Measurements from ENCODE around the gene MCF2L2. TPM values are rescaled to one million over a fixed set of nuclear protein-coding genes. Genes with fewer than 3 reads are reported as not detected.

Gene MCF2L2
- total RNA-seq, 1 experiment from 2014 or later: 1.8 TPM

DNA sequence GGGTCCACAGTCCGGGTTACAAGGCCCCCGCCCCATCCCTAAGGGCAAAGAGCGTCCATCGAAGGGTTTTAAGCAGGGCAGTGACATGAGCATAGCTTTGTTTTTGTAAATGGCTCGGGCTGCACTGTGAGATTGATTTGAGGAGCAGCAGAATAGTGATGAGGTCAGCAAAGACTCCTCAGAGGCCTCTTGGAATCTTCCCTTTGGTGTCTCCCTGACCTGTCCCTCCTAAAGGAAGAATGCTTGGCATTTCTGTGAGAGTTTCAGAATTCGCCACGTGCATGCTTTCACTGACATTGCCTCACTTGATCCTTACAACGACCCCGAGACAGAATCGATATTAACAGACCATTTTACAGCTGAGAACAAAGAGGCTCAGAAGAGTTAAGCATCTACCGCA lies 286.2 kb downstream of the MCF2L2 start:
- DNase-seq (ENCODE audit: low read depth): no peak

- DNase-seq (ENCODE audit: low read depth): no peak
Observed at GRCh38 chr3:183134844-183135243, 293.6 kb downstream of the MCF2L2 start.

GRCh38 chr3:183132409-183132808 lies 296.0 kb downstream of the MCF2L2 start:
- DNase-seq (ENCODE audit: low read depth): no peak

DNA sequence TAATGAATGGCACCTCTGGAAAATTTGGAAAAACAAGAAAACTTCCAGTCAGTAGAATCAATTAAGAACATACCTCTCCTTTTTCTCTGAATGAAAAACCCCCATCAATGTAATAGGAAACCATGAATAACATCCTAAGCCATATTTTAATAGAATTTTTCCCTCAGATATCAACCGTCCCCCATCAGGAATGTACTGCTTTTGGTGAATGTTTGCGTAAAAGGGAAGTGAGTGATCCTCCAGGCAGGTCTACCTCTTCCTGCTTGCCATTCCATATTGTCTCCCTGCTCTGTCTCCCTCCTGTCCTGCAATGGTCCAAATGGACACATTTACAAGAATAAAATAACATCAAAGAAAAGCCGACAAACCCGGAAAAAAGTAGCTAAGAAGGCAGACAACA lies 296.7 kb downstream of the MCF2L2 start:
- DNase-seq (ENCODE audit: low read depth): peak; percentile 92

GRCh38 chr3:183131186-183131725 lies 297.2 kb downstream of the MCF2L2 start:
- DNase-seq (ENCODE audit: low read depth): no peak

DNA sequence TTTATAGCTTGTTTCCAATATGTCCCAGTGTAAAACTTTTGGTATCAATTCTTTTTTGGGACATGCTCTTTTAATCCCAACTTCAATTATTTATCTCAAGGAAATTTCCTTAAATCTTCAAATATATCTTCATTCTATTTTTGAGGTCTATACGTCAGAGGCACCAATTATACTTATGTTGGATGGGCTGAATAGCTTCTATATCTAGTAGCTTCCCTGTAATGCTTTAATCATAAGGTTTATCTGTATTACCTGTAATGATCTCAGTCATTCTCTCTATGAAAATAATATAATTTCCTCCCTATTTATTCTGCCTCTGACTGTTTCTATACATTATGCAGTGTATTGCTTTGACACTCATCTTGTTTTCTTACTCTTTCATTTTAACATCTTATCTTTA lies 299.2 kb downstream of the MCF2L2 start:
- no peak for DNase-seq (ENCODE audit: low read depth)

GRCh38 chr3:183128709-183129108 lies 299.7 kb downstream of the MCF2L2 start:
- DNase-seq (ENCODE audit: low read depth): no peak

Small RNAs within 50 kb of the gene (small RNA-seq; reads per million reads assigned to genes)
- gene RF00092: not detected
- not detected for gene RF00394
- not detected for gene RF01241
- gene RNA5SP151: not detected
- gene SNORA63D: 2.6 reads per million, percentile 84 among the genes with 10 or more reads in this experiment

Other genes with a start within 250 kb of the MCF2L2 start
- gene B3GNT5, start 175.4 kb downstream of the MCF2L2 start, total RNA-seq (2014; rRNA removed; shearing (Covaris generic)): 21.6 and 22.5 TPM in 2 replicates
- not detected in 2 replicates for gene KLHL6, start 127.1 kb upstream of the MCF2L2 start, total RNA-seq (2014; rRNA removed; shearing (Covaris generic))
- 12.2 and 16.7 TPM in 2 replicates for gene KLHL24, start 207.0 kb upstream of the MCF2L2 start, total RNA-seq (2014; rRNA removed; shearing (Covaris generic))